T1000 (cell line): ENCODE measurements around the gene MRPL43.

Experiments
- DNase-seq: peaks from one replicate; lab custom pipeline; 2025; ENCODE audit warnings: mixed read lengths; lab: John Stamatoyannopoulos, UW

The MRPL43 gene

GRCh38 chr10:101019440-101019703, 32.1 kb upstream of the MRPL43 start:
- DNase-seq = no peak

DNA sequence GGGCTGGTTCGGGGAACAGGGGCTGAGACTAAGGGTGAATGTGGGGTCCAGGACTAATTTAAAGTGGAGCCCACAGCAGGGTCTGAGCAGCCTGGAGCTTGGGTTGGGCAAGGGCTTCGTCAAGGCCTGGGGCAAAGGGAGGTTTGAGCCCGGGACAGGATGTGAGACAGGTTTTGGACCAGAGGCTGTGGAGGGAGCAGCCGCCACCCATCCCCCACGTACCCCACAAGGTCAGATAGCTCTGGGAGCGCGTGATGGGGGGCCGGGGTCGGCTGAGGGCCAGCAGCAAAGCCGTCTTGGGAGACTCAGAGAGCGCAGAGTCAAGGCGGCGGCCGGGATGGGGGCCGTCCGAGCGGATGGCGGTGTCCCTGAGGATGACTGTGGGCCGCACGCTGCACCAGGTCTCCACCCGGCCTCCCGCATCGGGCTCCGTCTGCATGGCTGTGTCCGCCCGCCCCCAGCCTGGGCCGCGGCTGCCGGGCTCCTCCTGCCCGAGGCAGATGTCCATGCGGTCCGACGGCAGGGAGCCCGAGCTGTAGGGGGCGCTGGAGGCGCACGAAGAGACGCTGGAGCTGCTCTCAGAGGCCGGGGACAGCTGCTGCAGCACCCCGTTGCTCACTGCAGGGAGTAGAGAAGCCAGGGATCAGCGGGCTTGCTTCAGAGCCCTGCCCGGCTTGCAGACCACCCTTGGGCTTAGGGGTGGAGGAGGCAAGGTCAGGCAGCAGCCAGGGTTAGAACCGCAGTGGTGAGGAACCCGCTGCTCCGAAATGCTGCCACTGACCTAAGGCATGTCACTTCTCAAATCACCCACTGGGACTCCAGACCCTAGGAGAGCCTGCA, 31.5 kb upstream of the MRPL43 start:
- DNase-seq = peak; percentile 84

DNA sequence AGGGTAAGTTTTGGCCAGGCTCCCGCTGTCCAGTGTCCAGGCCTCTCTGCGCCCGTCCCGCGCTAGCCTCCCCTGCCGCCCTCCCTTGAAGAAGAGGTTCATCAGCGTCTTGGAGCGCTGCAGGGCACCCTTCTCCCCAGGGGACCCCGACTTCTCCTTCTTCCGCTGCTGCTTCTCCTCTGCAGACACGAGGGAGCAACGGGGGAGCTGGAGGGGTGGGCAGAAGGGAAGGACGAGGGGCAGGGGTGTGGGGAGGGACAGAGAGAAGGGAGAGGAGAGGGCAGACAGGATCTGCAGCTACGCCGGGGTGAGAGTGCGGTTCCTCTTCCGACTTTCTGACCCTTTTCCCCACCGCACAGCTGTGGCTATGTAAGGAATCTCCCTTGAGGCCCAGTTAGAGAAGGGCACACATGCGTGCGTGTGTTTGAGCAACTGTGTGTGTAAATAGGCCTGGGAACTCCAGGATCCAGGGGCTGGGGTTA, 30.9 kb upstream of the MRPL43 start:
- DNase-seq = no peak

- no peak for DNase-seq
These were observed 29.5 kb upstream of the MRPL43 start for GRCh38 chr10:101016814-101017213.

GRCh38 chr10:101015582-101015973, 28.3 kb upstream of the MRPL43 start:
- no peak for DNase-seq

- DNase-seq = peak; percentile 21
These were observed 27.8 kb upstream of the MRPL43 start for GRCh38 chr10:101014966-101015581.

DNA sequence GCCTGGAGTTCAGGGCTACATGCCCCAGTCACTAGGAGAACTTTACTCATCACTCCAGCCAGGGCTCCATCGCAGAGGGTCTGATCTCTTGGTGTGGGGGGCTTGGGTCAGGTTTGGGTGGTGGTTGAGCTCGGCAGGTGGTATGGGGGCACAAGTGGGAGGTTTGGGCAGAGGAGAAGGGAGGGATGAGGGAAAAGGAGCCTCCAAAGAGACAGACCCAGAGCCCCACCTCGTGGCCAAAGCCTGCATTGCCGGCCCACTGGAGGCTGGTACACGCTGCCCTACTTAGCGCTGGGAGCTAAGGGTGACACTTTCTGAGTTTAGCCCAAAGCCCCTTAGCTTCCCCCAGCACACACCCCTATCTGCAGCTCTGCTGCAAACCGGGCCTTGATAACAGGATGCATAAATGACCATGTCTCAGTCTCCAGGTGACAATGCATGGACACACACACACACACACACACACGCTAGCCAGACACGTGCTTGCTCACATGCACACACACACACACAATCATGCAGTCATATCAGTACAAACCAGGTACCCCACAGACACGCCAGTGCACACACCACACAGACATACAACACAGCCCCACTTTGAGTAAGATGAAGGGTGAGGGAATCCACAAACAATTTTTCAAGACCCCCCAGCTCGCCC, 27.1 kb upstream of the MRPL43 start:
- peak; percentile 68 for DNase-seq

- DNase-seq = no peak
These were observed 26.1 kb upstream of the MRPL43 start for GRCh38 chr10:101013365-101013825.

DNA sequence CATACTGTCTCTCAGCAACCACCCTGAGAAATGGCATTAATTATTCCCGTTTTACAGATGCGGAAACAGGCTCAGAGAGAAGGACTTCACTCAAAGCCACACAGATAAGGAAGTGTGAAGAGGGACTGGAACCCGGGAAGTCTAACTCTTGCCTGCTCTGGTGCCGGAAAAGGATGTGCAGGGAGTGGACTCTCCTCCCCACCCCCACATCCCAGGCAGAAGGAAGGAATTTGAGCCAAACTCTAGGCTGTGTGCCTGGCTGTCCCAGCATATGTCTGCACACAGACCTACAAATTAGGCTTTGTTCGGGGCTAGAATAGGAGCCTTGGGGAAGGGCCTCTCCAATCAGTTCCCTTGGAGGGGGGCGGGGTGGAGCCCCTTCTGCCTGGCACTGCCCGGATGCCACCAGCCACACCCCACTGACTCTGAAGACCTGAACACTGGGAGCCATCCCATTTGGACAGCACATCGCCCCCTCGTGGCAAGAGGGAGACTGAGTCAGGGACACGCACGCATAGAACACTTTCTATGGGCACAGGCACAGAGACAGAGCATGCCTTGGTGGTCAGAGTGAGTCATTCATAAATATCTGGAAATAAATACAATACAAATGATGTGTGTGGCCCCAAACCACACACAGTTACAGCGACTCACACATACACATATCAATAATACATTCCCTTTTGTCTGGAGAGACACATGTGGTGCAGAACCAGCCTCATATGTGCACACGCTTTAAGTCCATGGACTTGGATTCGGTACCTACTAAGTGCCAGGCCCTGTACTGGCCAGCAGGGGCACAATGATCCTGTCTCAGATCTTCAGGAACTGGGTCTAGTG, 25.4 kb upstream of the MRPL43 start:
- peak; percentile 91 for DNase-seq

DNA sequence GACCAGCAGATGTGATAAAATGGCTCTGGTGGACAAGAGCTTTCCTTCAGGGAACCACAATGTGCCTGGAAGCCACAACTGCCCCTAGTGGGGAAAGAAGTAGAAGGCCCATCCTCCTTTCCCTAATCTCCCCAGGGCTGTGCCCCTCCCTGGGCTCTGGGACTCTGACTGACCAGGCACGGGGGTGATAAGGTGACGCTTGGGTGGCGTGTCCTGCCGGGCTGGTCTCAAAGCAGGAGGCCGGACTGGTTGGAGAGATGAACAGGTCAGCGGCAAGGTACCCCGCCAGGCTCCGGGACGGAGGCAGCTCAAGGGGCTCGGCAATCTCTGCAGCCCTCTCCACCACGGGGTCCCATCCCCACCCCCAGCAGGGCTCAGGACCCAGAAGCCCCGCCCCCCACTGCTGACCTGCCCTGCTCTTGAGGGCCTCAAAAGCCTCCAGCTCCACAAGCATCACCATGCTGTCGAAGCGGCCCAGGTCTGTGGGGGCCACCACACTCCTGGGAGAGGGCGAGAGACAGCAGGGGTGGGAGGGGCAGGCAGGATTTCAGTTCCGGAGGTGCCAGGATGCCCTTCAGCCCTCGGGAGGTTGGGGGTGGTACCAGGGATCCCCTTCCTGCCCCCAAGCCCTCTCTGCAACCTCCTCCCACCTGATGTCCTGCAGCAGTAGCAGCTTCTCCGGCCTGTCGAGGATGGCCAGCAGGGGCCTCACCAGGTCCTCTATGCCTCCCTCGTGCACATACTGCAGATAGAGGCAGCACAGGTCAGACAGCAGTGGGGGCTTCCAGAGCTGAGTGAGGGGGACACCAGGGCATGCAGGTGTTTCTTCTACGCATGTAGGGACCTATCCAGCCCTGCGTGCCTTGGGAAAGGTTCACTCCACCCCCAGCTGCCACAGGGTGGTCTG, 24.5 kb upstream of the MRPL43 start:
- DNase-seq = no peak

DNA sequence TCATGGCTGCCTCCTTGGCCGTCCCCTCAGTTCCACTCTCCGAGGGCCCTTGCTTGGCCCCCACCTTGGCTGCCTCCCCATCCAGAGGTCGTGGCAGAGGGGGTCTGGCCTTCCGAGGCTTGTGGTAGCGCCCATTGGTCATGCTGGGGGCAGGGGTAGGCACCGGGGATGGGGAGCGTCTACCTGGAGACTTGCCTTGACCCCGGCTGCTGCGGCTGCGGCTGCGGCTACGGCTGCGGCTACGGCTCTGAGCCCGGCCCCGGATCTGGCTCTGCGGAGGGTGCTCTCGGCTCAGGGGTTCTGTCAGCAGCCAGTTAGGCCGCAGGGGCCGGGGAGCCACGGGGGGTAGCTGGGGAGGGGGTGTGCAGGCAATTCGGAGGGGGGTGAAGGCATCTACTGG, 23.0 kb upstream of the MRPL43 start:
- no peak for DNase-seq

DNA sequence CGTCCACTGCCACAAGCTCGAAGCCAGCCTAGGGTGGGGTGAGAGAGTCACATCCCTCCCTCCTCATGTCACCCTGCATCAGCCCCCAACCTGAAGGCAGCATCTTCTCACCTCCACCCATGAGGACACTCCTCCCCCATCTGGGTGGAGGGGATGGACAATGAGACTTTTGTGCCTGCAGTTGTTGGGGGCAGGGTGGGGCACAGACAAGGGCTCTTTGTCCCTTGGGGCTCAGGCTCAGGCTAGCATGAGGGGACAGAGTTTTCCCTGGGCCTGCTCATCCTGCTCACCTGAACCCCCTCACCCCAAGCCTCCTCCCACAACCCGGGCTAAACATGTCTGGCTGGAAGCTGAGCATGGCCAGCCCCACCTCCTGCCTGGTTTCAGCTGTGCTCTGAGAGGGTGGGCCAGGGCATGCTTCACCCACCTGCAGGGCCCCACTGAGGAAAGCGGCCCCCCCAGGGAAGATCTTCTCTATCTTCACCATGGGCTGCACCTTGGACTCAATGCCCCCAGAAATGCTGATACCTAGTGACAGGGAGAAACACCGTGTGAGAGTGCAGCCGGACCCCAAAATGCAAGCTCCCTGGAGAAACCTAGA, 21.6 kb upstream of the MRPL43 start:
- no peak for DNase-seq

DNA sequence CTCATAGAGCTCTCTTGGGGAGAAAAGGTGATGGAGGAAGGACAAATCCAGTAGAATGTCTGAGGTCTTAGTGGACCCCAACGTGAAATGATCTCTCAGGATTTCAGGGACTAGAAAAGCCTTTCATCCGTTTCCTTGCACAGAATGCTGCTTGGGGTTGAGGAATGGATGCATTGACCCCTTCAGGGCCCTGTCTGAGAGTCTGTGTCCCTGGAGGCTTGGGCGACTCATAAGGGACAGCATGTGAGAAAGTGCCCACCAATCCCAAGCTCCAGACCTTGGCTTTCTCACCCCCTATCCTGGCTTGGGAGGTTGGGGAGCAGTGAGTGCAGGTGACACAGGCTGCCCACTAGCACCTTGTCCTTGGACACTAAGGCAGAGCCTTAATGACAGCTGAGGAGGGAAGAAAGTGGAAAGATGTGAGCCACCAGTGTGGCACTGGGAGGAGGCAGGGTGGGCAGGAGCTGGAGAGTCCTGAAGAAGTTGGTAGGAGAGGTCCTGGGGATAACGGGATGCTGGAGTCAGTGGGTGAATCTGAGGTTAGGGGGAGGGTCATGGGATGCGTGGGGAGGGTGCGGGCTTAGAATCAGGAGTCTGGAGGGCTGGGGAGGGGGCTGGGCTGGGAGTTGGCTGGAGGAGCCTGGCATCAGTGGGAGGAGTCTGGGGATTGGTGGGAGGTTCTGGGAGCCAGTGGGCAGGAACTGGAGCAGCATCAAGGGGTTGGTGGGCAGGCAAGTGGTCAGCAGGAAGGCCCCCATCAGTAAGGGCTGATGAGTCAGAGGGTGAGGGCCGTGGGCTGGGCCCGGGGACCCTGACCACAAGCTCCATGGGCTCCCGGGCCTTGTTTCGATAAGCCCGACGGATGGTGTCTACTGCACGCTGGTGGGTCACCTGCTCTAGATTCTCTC, 20.9 kb upstream of the MRPL43 start:
- no peak for DNase-seq

GRCh38 chr10:101007099-101007711, 19.9 kb upstream of the MRPL43 start:
- no peak for DNase-seq

DNA sequence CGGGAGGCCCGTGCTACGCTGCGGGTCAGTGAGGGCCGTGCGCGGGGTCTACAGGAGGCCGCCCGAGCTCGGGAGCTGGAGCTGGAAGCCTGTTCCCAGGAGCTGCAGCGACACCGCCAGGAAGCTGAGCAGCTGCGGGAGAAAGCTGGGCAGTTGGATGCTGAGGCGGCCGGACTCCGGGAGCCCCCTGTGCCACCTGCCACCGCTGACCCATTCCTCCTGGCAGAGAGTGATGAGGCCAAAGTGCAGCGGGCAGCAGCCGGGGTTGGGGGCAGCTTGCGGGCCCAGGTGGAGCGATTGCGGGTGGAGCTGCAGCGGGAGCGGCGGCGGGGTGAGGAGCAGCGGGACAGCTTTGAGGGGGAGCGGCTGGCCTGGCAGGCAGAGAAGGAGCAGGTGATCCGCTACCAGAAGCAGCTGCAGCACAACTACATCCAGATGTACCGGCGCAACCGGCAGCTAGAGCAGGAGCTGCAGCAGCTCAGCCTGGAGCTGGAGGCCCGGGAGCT, 19.3 kb upstream of the MRPL43 start:
- DNase-seq = no peak

GRCh38 chr10:101005869-101006567, 18.7 kb upstream of the MRPL43 start:
- DNase-seq = no peak

- DNase-seq = no peak
These were observed 18.1 kb upstream of the MRPL43 start for GRCh38 chr10:101005361-101005760.

- DNase-seq = no peak
These were observed 16.4 kb upstream of the MRPL43 start for GRCh38 chr10:101003639-101004206.
